RWPE2 (cell line): ENCODE measurements around the gene RAB1B.

ENCODE experiments used
- ATAC-seq: fragments of 200-7000 bp; cut with Tn5 transposase; 3 replicates; pipeline ENCODE4 v1.9.1; 2021; ENCODE audit warnings: low read depth
- DNase-seq: peaks from one replicate; pipeline ENCODE4 v3.0.0-alpha.2; 2020; ENCODE audit warnings: low spot score
- H3K27ac ChIP-seq: fragments of 450-650 bp; 2 replicates; pipeline ENCODE4 v1.5.1; 2017; ENCODE audit warnings: mild to moderate bottlenecking; ENCODE audit not compliant: poor library complexity, severe bottlenecking
- H3K27me3 ChIP-seq: fragments of 250-450 bp; sonication (Bioruptor Pico); 2 replicates; pipeline ENCODE4 v1.5.1; 2021; ENCODE audit warnings: mild to moderate bottlenecking, moderate library complexity; ENCODE audit not compliant: insufficient read depth, poor library complexity, severe bottlenecking
- H3K36me3 ChIP-seq: fragments of 250-450 bp; sonication (Bioruptor Pico); 2 replicates; pipeline ENCODE4 v1.5.1; 2020; ENCODE audit warnings: low read depth, mild to moderate bottlenecking, moderate library complexity
- H3K4me1 ChIP-seq: fragments of 250-450 bp; sonication (Bioruptor Pico); 2 replicates; pipeline ENCODE4 v1.5.1; 2021; ENCODE audit warnings: mild to moderate bottlenecking, moderate library complexity; ENCODE audit not compliant: insufficient read depth, poor library complexity, severe bottlenecking
- H3K4me3 ChIP-seq: fragments of 250-450 bp; sonication (Bioruptor Pico); 2 replicates; pipeline ENCODE4 v1.5.1; 2021; ENCODE audit warnings: mild to moderate bottlenecking, moderate library complexity; ENCODE audit not compliant: severe bottlenecking
- H3K9me3 ChIP-seq: fragments of 250-450 bp; sonication (Bioruptor Pico); 2 replicates; pipeline ENCODE4 v1.5.1; 2021; ENCODE audit warnings: mild to moderate bottlenecking, moderate library complexity; ENCODE audit not compliant: severe bottlenecking
- TF ChIP-seq, protein P1 (sequence below): fragments of 450-650 bp; IDR thresholded peaks from one replicate; pipeline ENCODE4 v1.5.1; 2017; ENCODE audit warnings: mild to moderate bottlenecking, moderate library complexity; ENCODE audit not compliant: poor library complexity, severe bottlenecking

RAB1B gene

DNA sequence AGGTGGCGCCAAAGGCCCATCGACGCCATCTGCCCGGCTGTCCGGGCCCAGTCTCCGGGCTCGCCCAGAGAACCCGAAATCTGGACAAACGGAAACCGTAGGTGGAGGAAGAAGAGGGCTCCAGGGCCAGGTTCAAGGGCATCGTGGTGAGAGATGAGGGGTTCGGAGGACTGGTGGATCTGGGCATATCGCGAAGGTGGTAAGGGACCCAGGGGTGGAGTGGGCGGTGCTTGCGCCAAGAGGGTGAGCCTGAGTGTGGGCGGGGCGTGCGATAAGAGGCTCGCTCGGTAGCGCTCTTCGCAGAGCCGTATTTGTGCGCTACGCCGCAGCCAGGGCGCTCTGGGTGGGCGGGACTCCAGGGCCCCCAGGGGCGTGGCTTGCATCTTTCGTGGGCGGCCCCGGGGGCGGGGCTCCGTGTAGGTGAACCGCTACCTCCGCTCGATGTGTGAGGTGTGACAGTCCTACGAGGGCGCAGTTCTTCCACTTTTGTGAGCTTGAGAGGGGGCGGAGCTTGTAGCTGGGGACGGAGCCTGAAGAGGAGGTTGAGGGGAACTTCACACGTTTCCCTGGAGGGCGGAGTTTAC is 43.6 kb downstream of the RAB1B start:
- Histone ChIP-seq H3K9me3 (no peaks in the 10 kb centered on the region), H3K27me3 (no peaks in the 10 kb centered on the region), H3K4me3 (peak overlapping the region; percentile 40), H3K4me1 (no peaks in the 10 kb centered on the region), H3K36me3 (no peaks in the 10 kb centered on the region), H3K27ac (peak overlapping the region; percentile 42)
- peak; percentile 79 for ATAC-seq
- TF ChIP-seq, protein P1, sequence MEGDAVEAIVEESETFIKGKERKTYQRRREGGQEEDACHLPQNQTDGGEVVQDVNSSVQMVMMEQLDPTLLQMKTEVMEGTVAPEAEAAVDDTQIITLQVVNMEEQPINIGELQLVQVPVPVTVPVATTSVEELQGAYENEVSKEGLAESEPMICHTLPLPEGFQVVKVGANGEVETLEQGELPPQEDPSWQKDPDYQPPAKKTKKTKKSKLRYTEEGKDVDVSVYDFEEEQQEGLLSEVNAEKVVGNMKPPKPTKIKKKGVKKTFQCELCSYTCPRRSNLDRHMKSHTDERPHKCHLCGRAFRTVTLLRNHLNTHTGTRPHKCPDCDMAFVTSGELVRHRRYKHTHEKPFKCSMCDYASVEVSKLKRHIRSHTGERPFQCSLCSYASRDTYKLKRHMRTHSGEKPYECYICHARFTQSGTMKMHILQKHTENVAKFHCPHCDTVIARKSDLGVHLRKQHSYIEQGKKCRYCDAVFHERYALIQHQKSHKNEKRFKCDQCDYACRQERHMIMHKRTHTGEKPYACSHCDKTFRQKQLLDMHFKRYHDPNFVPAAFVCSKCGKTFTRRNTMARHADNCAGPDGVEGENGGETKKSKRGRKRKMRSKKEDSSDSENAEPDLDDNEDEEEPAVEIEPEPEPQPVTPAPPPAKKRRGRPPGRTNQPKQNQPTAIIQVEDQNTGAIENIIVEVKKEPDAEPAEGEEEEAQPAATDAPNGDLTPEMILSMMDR: peak; percentile 96
- peak; percentile 96 for DNase-seq

DNA sequence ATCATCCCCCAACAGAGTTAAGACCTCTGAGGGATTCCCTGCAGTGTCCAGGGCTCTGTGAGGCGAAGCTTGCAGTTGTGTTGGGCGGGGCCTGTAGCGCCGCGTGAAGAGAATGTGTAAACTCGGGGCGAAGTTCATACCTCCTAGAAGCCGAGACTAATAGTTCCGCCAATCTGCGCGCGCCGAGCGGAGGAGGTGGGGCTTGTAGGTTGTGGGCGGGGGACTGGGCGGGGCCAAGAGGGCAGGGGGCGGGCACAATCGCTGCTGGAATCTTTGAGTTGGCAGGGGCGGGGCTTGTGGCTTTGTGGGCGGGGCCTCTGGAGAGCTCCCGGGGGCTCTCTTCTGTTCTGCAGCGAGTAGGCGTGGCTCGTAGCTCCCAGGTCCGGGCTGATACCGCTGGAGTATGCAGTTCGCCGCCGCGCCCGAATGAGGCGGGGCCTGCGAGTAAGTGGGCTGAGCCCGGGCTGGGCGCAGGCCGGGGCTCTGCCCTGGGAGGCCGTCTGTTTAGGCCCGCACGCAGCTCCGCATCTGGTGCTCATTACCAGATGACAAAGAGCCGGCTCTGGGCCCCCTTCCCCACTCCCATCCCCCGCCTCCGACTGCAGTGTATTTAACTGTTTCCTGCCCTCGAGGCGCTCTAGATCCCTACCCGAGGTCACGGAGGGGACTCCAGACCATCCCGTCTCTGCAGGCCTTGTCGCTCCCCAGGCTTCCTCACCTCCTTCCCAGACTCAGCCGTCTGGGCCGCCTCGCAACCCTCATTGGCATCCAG is 44.3 kb downstream of the RAB1B start:
- Histone ChIP-seq H3K4me1 (no peaks in the 10 kb centered on the region), H3K9me3 (no peaks in the 10 kb centered on the region), H3K4me3 (peak overlapping the region; percentile 40), H3K27me3 (no peaks in the 10 kb centered on the region), H3K36me3 (no peaks in the 10 kb centered on the region), H3K27ac (peak overlapping the region; percentile 42)
- TF ChIP-seq, protein P1: no peak
- DNase-seq: peak; percentile 98
- peak; percentile 90 for ATAC-seq

DNA sequence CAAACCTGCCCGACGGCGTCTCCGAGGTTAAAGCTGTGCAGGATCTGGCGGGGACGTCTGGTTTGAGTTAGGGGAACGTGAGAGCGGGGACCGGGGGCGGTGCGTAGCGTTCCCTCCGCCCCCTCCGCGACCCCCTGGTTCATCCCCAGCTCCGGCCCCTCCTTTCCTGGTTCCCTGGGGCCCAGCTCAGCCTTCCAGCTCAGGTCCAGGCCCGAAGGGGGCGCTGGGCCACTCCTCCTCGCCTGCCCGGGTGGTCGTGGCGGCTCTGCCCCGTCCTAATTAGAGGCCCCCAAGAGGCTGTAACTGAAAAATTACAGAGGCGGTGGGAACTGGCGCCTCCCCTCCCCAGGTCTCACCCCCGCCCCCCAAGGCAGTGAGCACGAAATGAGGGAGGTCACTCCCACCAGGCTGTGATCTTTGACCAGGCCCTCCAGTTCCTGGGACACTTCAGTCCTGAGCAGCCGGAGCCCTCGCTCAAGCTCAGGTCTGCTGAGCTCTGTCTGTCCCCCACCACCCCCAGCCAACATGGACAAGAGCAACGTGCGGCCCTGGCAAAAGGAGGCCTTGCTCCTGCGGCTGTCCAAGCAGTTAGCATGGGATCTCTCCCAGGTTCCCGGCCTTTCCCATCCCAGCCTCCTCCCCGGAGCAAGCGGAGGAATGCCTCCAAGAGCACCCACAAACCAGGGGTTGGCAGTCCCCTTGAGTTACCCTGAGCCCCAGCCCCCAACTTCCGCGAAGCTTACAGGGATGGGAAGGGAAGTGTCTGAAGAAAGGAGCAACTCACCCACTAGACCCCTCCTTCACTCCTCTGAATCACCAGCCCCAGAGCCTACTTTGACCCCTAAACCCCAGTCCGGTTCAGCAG is 45.1 kb downstream of the RAB1B start:
- Histone ChIP-seq H3K4me3 (peak overlapping the region; percentile 18), H3K9me3 (no peaks in the 10 kb centered on the region), H3K36me3 (no peaks in the 10 kb centered on the region), H3K27ac (peak overlapping the region; percentile 42), H3K4me1 (peaks cover 6% of the 10 kb centered on the region), H3K27me3 (no peaks in the 10 kb centered on the region)
- TF ChIP-seq, protein P1: no peak
- peak; percentile 68 for DNase-seq
- ATAC-seq: no peak

DNA sequence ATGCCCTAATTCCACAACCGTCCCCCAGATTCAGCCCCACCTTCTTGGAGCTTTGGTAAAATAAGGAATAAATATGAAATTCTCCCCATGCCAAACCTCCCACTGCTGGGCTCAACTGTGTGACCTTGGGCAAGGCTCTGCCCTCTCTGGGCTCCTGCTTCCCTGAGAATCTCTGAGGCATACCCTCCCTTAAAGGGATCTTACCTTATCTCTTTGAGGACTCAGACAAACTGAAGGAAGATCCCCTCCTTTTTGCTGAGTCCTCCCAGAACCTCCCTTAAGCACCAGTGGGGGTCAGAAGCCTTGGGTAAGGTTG is 45.7 kb downstream of the RAB1B start:
- Histone ChIP-seq H3K4me3 (no peak overlapping the region), H3K27me3 (no peaks in the 10 kb centered on the region), H3K9me3 (no peaks in the 10 kb centered on the region), H3K27ac (no peak overlapping the region), H3K4me1 (peaks cover 6% of the 10 kb centered on the region), H3K36me3 (no peaks in the 10 kb centered on the region)
- TF ChIP-seq, protein P1: no peak
- ATAC-seq (no peak), DNase-seq (no peak)
